Measurements from ENCODE around the gene NOTCH1. TPM values are rescaled to one million over a fixed set of nuclear protein-coding genes. Genes with fewer than 3 reads are reported as not detected.
A peak's percentile ranks its signal among the peaks of the same experiment; 100 is the strongest.

Gene NOTCH1
- total RNA-seq, 2 experiments from 2014 or later, result 45.7 to 47.6 TPM

DNA sequence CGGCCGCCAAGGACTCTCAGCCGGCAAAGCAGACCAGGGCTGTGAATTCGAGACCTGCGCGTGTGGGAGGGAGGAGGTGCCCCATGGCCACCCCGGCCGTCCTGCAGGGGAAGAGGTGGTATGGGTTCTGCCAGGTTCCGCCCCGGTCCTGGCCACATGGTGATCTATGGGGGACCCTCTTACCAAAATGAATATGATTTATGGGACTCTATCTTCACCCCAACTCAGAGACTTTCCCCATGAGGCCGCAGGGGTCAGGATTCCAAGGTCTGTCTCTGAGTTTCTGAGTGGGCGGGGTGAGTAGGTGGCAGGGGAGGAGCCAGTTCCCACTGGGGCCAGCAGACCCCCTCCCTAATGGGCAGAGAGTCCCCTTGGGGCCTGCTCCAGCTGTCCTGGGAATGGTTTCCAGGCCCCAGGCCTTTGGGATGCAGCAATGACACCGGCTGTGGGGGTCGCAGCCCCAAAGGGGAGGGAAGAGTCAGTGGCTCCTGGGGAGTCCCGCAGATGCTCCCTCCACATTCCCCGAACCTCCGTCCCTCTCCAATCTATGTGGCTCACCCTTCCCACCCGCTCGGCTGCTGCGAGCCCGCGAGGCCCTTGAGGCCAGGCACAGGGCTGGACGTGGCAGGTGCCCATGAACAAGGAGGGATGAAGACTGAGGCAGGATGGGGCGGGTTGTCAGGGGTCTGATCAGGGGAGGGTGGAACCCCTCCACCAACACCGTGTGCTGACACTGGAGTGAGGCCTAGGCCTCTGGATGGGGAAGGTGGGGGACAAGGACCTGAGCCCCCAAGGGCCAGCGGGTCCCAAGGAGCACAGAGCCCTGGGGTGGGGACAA, 20.1 kb upstream of the NOTCH1 start:
- TF ChIP-seq CTCF (IDR thresholded peaks at IDR 0.05), result no peak
- Mint-ChIP-seq H3K27me3 (no peaks in the 10 kb centered on the region), H3K4me3 (no peak overlapping the region), H3K4me1 (ENCODE audit: low read depth) (no peaks in the 10 kb centered on the region), H3K36me3 (ENCODE audit: low read depth) (no peaks in the 10 kb centered on the region), H3K9me3 (no peaks in the 10 kb centered on the region), H3K27ac (no peak overlapping the region)
- CTCF ChIA-PET, result no interaction called here
- POLR2A ChIA-PET, result no interaction called here
- no peak for DNase-seq
- intact Hi-C loops (cut with micrococcal nuclease), result no loop called here
- no peak for ATAC-seq

DNA sequence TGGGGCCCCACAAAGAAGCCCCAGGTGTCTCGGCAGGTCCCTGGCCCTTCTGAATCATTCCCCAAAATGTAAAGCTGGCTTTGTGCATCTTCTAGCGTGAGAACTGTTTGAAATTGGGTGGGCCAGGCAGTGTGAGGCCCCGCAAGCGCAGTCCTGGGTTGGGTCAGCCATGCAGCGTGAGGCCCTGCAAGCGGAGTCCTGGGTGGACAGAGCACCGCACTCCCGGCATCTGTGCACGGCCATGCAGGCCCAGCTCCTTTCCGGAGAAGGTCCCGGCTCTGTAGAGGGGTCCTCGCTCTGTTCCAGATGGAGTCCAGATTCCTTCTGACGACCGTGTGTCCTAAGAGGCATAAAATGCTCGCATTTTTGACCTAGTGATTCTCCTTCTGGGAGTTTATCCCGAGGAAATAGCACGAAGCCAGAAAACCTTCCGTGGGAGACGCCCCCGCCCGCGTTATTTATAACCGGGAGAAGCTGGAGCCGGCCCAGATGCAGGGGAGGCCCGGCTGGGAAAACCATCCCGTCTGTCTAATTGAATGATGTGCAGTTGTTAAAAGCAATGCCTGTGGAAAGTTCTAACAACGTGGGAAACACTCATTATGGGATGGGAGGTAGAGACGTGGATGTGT, 19.4 kb upstream of the NOTCH1 start:
- H3K9me3 Mint-ChIP-seq, result no peaks in the 10 kb centered on the region
- DNase-seq, result no peak
- H3K27ac Mint-ChIP-seq, result no peak overlapping the region
- ATAC-seq, result no peak
- H3K4me1 Mint-ChIP-seq (ENCODE audit: low read depth), result no peaks in the 10 kb centered on the region
- CTCF ChIA-PET, result no interaction called here
- H3K36me3 Mint-ChIP-seq (ENCODE audit: low read depth), result no peaks in the 10 kb centered on the region
- no peak overlapping the region for H3K4me3 Mint-ChIP-seq
- no peaks in the 10 kb centered on the region for H3K27me3 Mint-ChIP-seq
- POLR2A ChIA-PET, result no interaction called here
- TF ChIP-seq CTCF (IDR thresholded peaks at IDR 0.05), result no peak
- intact Hi-C loops (cut with micrococcal nuclease), result no loop called here

DNA sequence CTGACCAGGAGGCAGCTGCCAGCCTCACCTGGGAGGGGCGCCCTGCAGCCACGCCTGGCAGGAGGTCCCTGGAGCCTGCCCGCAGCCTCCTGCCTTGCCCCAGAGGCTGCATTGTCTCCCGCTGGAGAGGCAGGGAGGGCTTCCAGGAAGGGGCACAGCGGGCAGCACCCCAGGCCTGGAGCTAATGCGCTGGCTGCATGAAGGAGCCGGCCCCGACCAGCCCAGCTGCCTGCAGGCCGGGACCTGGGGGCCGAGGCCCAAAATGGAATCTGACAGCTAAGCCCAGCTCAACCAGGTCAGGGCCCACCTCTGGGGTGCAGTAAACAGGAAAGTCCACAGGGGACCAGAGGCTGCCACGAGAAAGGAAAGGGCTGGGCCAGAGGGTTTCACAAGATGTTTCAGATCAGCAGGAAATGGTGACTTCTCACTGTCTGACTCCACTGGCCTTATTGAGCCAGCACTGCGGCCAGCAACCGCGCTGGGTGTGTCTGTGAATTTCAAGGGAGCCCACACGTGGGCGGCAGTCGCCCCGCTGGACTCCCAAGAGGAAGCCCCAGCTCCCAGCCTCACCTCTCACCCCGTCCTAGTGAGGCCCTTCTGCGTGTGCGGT, 18.6 kb upstream of the NOTCH1 start:
- no peak for DNase-seq
- no peak for TF ChIP-seq CTCF (IDR thresholded peaks at IDR 0.05)
- Mint-ChIP-seq H3K4me3 (no peak overlapping the region), H3K9me3 (no peaks in the 10 kb centered on the region), H3K4me1 (ENCODE audit: low read depth) (no peaks in the 10 kb centered on the region), H3K27me3 (no peaks in the 10 kb centered on the region), H3K36me3 (ENCODE audit: low read depth) (no peaks in the 10 kb centered on the region), H3K27ac (no peak overlapping the region)
- CTCF ChIA-PET, result interaction anchor here (0.7 to 1.6 kb wide), 2 partner anchors 64 to 79 kb away, joined by 3 to 4 read pairs; no protein-coding TSS in a partner anchor
- POLR2A ChIA-PET, result interaction anchor here (0.6 kb wide), 1 partner anchor 89 kb away, joined by 3 read pairs; no protein-coding TSS in a partner anchor
- intact Hi-C loops (cut with micrococcal nuclease), result no loop called here
- peak; percentile 27 for ATAC-seq

DNA sequence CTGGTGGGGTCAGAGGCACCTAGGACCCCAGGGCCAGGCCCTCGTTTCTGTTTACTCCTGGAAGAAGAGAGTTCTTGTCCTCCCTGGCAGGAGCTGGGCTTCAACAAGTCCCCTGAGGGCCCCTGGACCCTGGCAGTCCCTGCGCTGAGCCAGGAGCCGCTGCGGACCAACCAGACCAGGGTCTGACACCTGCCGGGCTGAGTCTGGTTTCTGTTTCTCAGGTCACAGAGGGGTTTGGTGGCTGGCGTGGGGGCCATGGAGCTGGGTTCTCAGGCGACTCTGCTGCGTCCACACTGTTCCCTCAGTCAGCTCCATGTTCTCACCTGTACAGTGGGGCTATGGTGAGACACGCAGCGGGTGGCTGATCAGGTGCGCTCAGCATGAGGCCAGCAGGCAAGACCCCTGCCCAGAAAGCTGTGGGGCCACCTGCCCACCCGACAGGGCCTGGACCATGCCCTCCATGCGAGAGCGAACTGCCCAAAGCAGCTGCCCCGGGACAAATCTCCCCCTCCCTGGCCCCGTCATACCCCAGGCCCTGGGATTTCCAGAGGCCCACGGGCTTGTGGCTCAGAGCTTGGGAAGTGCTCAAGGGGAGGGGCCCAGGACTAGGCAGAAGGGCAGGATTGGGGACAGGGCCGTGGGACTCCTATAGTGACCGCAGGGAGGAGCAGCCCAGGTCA, 17.9 kb upstream of the NOTCH1 start:
- no peak for DNase-seq
- no peak for TF ChIP-seq CTCF (IDR thresholded peaks at IDR 0.05)
- ATAC-seq, result no peak
- no peaks in the 10 kb centered on the region for H3K4me1 Mint-ChIP-seq (ENCODE audit: low read depth)
- H3K9me3 Mint-ChIP-seq, result peaks cover 4% of the 10 kb centered on the region
- intact Hi-C loops (cut with micrococcal nuclease), result no loop called here
- H3K4me3 Mint-ChIP-seq, result no peak overlapping the region
- no peaks in the 10 kb centered on the region for H3K27me3 Mint-ChIP-seq
- H3K36me3 Mint-ChIP-seq (ENCODE audit: low read depth), result peaks cover under 1% of the 10 kb centered on the region
- CTCF ChIA-PET, result interaction anchor here (0.6 to 1.6 kb wide), 4 partner anchors 25 to 79 kb away, joined by 3 to 4 read pairs (median 3); no protein-coding TSS in a partner anchor
- no peak overlapping the region for H3K27ac Mint-ChIP-seq
- POLR2A ChIA-PET, result interaction anchor here (0.6 to 1.2 kb wide), 3 partner anchors 90 to 164 kb away, joined by 3 read pairs; no protein-coding TSS in a partner anchor

All from activated CD8-positive, alpha-beta T cell treated with anti-CD3 and anti-CD28 coated beads for 36 hours (primary cell).